HEK293 (cell line): ENCODE data around the gene TRIM27.

ENCODE experiments used
- BCL11A ChIP-seq: fragments of 450-650 bp; formaldehyde crosslinking; IDR thresholded peaks from 2 replicates; pipeline ENCODE4 v1.5.1; 2016; ENCODE audit warnings: low read depth, missing biosample characterization, missing genetic modification characterization
- CTCF ChIP-seq: fragments of 450-650 bp; formaldehyde crosslinking; IDR thresholded peaks from 2 replicates; pipeline ENCODE4 v1.5.1; 2016; ENCODE audit warnings: missing biosample characterization, missing genetic modification characterization
- KLF10 ChIP-seq: fragments of 450-650 bp; IDR thresholded peaks from 2 replicates; pipeline ENCODE4 v1.5.1; 2018; ENCODE audit warnings: missing biosample characterization, mild to moderate bottlenecking, missing genetic modification characterization
- PBX3 ChIP-seq: sonication (generic); formaldehyde crosslinking; IDR thresholded peaks from 2 replicates; pipeline ENCODE4 v1.8.1; 2022; ENCODE audit warnings: mild to moderate bottlenecking, moderate library complexity, missing genetic modification reagents
- ZNF121 ChIP-seq: fragments of 450-650 bp; formaldehyde crosslinking; IDR thresholded peaks from 2 replicates; pipeline ENCODE4 v1.5.1; 2016; ENCODE audit warnings: missing biosample characterization, missing genetic modification characterization
- ZNF175 ChIP-seq: fragments of 450-650 bp; formaldehyde crosslinking; IDR thresholded peaks from 2 replicates; pipeline ENCODE4 v1.5.1; 2016; ENCODE audit warnings: missing biosample characterization, missing genetic modification characterization
- ZNF24 ChIP-seq: fragments of 450-650 bp; formaldehyde crosslinking; IDR thresholded peaks from 2 replicates; pipeline ENCODE4 v1.5.1; 2016; ENCODE audit warnings: missing biosample characterization, missing genetic modification characterization
- ZNF530 ChIP-seq: fragments of 450-650 bp; formaldehyde crosslinking; IDR thresholded peaks from 2 replicates; pipeline ENCODE4 v1.5.1; 2016; ENCODE audit warnings: low read depth, missing biosample characterization, missing genetic modification characterization
- ZNF670 ChIP-seq: fragments of 450-650 bp; formaldehyde crosslinking; IDR thresholded peaks from 2 replicates; pipeline ENCODE4 v1.5.1; 2016; ENCODE audit warnings: missing biosample characterization, missing genetic modification characterization, low read depth
- ZNF830 ChIP-seq: fragments of 450-650 bp; IDR thresholded peaks from 2 replicates; pipeline ENCODE4 v1.5.0; 2018; ENCODE audit warnings: missing biosample characterization, missing genetic modification characterization, low read depth, mild to moderate bottlenecking, moderate library complexity

GRCh38 chr6:28953039-28953584 is 29.3 kb upstream of the TRIM27 start:
- TF ChIP-seq ZNF175 (tag by site-specific recombination) (no peak), CTCF (no peak), ZNF24 (tag by site-specific recombination) (peak; percentile 49; the same call in 1 of the 2 replicates), PBX3 (CRISPR knock-in tag) (no peak), BCL11A (no peak), ZNF830 (no peak), ZNF670 (tag by site-specific recombination) (no peak), ZNF121 (tag by site-specific recombination) (no peak), ZNF530 (no peak), KLF10 (tag by site-specific recombination) (peak; percentile 58)
